Measurements from ENCODE around the gene POLR3H. TPM values are rescaled to one million over a fixed set of nuclear protein-coding genes. Genes with fewer than 3 reads are reported as not detected.
A peak's percentile ranks its signal among the peaks of the same experiment; 100 is the strongest.
"Not testable (repeated sequence)": the region's sequence is repeated elsewhere in the genome, so short reads cannot be mapped to it uniquely, and the experiment has no call there.

POLR3H gene
- total and polyA plus RNA-seq, 5 donors from 2014 or later: 12.1 to 21.3 (median 15.2) TPM

DNA sequence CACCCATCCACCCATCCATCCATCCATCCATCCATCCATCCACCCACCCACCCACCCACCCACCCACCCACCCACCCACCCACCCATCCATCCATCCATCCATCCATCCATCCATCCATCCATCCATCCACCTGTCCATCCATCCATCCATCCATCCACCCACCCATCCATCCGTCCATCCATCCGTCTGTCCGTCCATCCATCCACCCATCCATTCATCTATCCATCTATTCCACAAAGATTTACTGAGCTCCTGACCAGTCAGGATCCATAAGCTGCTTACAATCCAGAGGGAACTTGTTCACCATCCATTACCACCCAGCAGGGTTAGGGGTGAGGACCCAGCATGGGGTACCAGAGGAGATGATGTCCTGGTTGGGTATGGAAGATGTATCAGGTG, 28.0 kb upstream of the POLR3H start:
- H3K4me3 ChIP-seq (ENCODE audit: low read depth, low read length); H3K36me3 Mint-ChIP-seq; H3K27ac ChIP-seq (ENCODE audit: insufficient read depth, low read length, poor library complexity, severe bottlenecking); H3K9me3 ChIP-seq (ENCODE audit: control insufficient read depth in 2 of 2, low read length in 2 of 2); H3K27me3 Mint-ChIP-seq; DNase-seq; H3K27me3 ChIP-seq (ENCODE audit: control insufficient read depth, insufficient read depth, low read length); H3K9me3 Mint-ChIP-seq; H3K4me1 ChIP-seq (ENCODE audit: control insufficient read depth, insufficient read depth, low read length, poor library complexity, severe bottlenecking); H3K4me3 Mint-ChIP-seq; H3K36me3 ChIP-seq (ENCODE audit: control insufficient read depth, insufficient read depth, low read length); H3K27ac Mint-ChIP-seq; ATAC-seq (ENCODE audit: low read depth in 2 of 2); H3K4me1 Mint-ChIP-seq: not testable (repeated sequence)

DNA sequence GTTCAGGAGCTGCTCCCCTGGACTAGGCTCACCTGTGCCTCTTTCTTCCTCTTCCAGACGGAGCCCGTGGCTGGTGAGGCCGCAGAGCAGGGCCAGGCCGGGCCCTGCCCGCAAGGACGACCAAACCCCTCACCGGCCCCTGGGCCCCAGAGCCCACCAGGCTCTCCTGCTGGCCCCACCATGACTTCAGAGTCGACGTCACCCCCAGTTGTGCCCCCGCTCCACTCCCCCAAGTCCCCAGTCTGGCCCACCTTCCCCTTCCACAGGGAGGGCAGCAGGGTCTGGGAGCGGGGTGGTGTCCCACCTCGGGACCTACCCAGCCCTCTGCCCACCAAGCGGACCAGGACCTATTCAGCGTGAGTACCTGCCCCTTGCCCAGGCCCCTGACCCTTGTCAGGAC, 27.5 kb upstream of the POLR3H start:
- Histone ChIP-seq H3K4me1 (ENCODE audit: control insufficient read depth, insufficient read depth, low read length, poor library complexity, severe bottlenecking) (no peaks in the 10 kb centered on the region), H3K9me3 (ENCODE audit: control insufficient read depth in 2 of 2, low read length in 2 of 2) (no peaks in the 10 kb centered on the region), H3K4me3 (ENCODE audit: low read depth, low read length) (no peak overlapping the region), H3K27me3 (ENCODE audit: control insufficient read depth, insufficient read depth, low read length) (no peaks in the 10 kb centered on the region), H3K27ac (ENCODE audit: insufficient read depth, low read length, poor library complexity, severe bottlenecking) (no peak overlapping the region), H3K36me3 (ENCODE audit: control insufficient read depth, insufficient read depth, low read length) (peaks cover 1% of the 10 kb centered on the region)
- peaks cover 0 to 1% (median 0%) of the 10 kb centered on the region in 7 donors for H3K9me3 Mint-ChIP-seq
- peaks cover 9% of the 10 kb centered on the region for H3K27me3 Mint-ChIP-seq
- H3K4me1 Mint-ChIP-seq: no peaks in the 10 kb centered on the region
- no peak overlapping the region for H3K4me3 Mint-ChIP-seq
- ATAC-seq (ENCODE audit: low read depth in 2 of 2) (no peak), DNase-seq (no peak)
- peaks cover 3% of the 10 kb centered on the region for H3K36me3 Mint-ChIP-seq
- no peak overlapping the region for H3K27ac Mint-ChIP-seq

DNA sequence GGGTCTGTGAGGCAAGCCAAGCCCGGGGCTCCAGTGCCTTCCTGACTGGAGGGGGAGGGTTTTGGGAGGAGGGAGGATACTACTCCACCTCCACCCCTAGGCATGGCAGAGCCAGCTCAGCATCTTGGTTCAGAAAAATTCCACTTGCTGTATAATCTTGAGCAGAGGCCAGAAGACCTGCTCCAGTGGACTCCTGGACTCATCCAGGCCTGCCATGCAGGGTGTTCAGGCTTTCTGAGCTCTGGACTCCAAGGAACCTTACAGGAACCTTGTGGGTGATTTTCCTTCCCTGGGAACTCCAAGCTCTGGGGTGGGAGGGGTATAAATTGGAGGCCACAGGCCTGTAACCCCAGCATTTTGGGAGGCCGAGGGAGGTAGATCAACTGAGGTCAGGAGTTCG, 26.0 kb upstream of the POLR3H start:
- DNase-seq: no peak
- H3K36me3 Mint-ChIP-seq: no peaks in the 10 kb centered on the region
- no peaks in the 10 kb centered on the region for H3K36me3 ChIP-seq (ENCODE audit: control insufficient read depth, insufficient read depth, low read length)

DNA sequence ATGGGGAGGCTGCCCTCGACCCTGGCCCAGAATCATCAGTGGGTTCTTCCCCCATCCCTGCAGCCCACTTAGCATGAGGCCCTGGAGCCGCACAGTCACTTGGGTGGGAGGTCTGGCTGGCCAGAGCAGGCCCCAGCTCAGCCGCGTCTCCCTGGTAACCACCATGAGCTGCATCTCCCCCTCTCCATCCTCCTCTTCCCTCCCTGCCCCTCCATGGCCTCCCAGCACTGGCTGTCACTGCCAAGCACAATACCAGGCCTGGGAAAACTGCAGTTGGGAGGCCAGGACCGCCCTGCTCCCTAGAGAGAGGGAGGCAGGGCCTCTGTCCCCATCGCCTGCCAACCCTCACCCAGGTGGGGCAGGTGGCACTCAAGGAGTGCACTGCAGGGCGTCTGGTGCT, 24.5 kb upstream of the POLR3H start:
- no peak for DNase-seq
- Histone ChIP-seq H3K27me3 (ENCODE audit: control insufficient read depth, insufficient read depth, low read length) (no peaks in the 10 kb centered on the region), H3K36me3 (ENCODE audit: control insufficient read depth, insufficient read depth, low read length) (no peaks in the 10 kb centered on the region), H3K9me3 (ENCODE audit: control insufficient read depth in 2 of 2, low read length in 2 of 2) (no peaks in the 10 kb centered on the region), H3K4me1 (ENCODE audit: control insufficient read depth, insufficient read depth, low read length, poor library complexity, severe bottlenecking) (no peaks in the 10 kb centered on the region), H3K27ac (ENCODE audit: insufficient read depth, low read length, poor library complexity, severe bottlenecking) (no peak overlapping the region), H3K4me3 (ENCODE audit: low read depth, low read length) (no peak overlapping the region)
- Mint-ChIP-seq H3K4me3 (no peak overlapping the region), H3K27ac (no peak overlapping the region), H3K4me1 (no peaks in the 10 kb centered on the region), H3K36me3 (no peaks in the 10 kb centered on the region), H3K9me3 (peaks cover 0 to 1% (median 0%) of the 10 kb centered on the region in 7 donors), H3K27me3 (peaks cover 14% of the 10 kb centered on the region)
- no peak for ATAC-seq (ENCODE audit: low read depth in 2 of 2)

More for the DNA sequence above, 26.0 kb upstream of the POLR3H start:
- peaks cover 9% of the 10 kb centered on the region for H3K27me3 Mint-ChIP-seq
- Histone ChIP-seq H3K4me3 (ENCODE audit: low read depth, low read length) (no peak overlapping the region), H3K27me3 (ENCODE audit: control insufficient read depth, insufficient read depth, low read length) (no peaks in the 10 kb centered on the region), H3K27ac (ENCODE audit: insufficient read depth, low read length, poor library complexity, severe bottlenecking) (no peak overlapping the region), H3K9me3 (ENCODE audit: control insufficient read depth in 2 of 2, low read length in 2 of 2) (no peaks in the 10 kb centered on the region), H3K4me1 (ENCODE audit: control insufficient read depth, insufficient read depth, low read length, poor library complexity, severe bottlenecking) (no peaks in the 10 kb centered on the region)
- no peak overlapping the region for H3K27ac Mint-ChIP-seq
- ATAC-seq (ENCODE audit: low read depth in 2 of 2): no peak
- no peaks in the 10 kb centered on the region for H3K4me1 Mint-ChIP-seq
- H3K9me3 Mint-ChIP-seq: peaks cover 0 to 1% (median 0%) of the 10 kb centered on the region in 7 donors
- H3K4me3 Mint-ChIP-seq: no peak overlapping the region

DNA sequence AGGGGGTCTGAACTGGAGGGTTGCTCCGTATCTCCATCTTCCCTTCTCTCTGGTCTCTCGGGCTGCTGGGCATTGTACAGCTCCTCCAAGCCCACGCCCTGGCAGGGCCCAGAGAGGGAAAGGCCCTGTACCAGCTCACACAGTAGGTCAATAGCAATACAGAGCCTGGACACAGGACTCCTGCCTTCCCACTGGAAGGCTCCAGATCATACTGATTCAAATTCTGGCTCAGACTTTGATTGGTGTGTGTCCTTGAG, 23.2 kb upstream of the POLR3H start:
- H3K4me3 ChIP-seq (ENCODE audit: low read depth, low read length): no peak overlapping the region
- Mint-ChIP-seq H3K27me3 (peaks cover 20% of the 10 kb centered on the region), H3K4me1 (no peaks in the 10 kb centered on the region), H3K36me3 (no peaks in the 10 kb centered on the region), H3K27ac (no peak overlapping the region), H3K9me3 (peaks cover 0 to 1% (median 0%) of the 10 kb centered on the region in 7 donors), H3K4me3 (no peak overlapping the region)
- no peaks in the 10 kb centered on the region for H3K9me3 ChIP-seq (ENCODE audit: control insufficient read depth in 2 of 2, low read length in 2 of 2)
- ATAC-seq (ENCODE audit: low read depth in 2 of 2) (no peak), DNase-seq (no peak)
- no peaks in the 10 kb centered on the region for H3K4me1 ChIP-seq (ENCODE audit: control insufficient read depth, insufficient read depth, low read length, poor library complexity, severe bottlenecking)
- no peak overlapping the region for H3K27ac ChIP-seq (ENCODE audit: insufficient read depth, low read length, poor library complexity, severe bottlenecking)
- H3K36me3 ChIP-seq (ENCODE audit: control insufficient read depth, insufficient read depth, low read length): no peaks in the 10 kb centered on the region
- no peaks in the 10 kb centered on the region for H3K27me3 ChIP-seq (ENCODE audit: control insufficient read depth, insufficient read depth, low read length)

DNA sequence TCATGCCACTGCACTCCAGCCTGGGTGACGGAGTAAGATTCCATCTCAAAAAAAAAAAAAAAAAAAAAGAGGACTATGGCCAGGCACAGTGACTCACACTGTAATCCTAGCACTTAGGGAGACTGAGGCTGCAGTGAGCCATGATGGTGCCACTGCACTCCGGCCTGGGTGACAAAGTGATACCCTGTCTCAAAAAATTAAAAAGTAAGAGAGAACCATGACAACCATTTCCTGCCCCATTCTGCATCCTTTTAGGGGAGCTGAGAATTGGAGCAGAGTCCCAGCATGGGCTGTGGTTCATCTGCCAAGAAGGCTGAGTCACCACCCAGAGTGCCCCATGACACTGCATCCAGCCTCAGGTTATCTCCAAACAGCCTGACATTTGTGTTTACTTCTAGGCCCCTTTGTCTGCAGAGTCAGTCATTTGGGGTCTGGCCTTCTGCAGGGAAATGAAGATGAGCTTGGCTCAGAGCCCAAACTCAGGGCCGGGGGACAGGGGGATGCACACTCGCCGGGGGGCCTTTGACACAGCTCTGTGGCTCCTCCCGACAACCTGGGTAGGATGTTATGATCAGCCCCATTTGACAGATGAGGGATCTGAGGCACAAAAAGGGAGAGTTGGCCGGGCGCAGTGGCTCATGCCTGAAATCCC, 21.3 kb upstream of the POLR3H start:
- Mint-ChIP-seq H3K9me3 (no peaks in the 10 kb centered on the region), H3K27ac (no peak overlapping the region), H3K4me3 (no peak overlapping the region), H3K36me3 (no peaks in the 10 kb centered on the region), H3K4me1 (no peaks in the 10 kb centered on the region), H3K27me3 (peaks cover 28% of the 10 kb centered on the region)
- peak in 1 of 3 donors; percentile 39 for DNase-seq
- no peak overlapping the region for H3K27ac ChIP-seq (ENCODE audit: insufficient read depth, low read length, poor library complexity, severe bottlenecking)
- no peaks in the 10 kb centered on the region for H3K36me3 ChIP-seq (ENCODE audit: control insufficient read depth, insufficient read depth, low read length)
- ATAC-seq (ENCODE audit: low read depth in 2 of 2): peak; percentile 53 to 71
- no peak overlapping the region for H3K4me3 ChIP-seq (ENCODE audit: low read depth, low read length)
- H3K4me1 ChIP-seq (ENCODE audit: control insufficient read depth, insufficient read depth, low read length, poor library complexity, severe bottlenecking): no peaks in the 10 kb centered on the region
- H3K9me3 ChIP-seq (ENCODE audit: control insufficient read depth in 2 of 2, low read length in 2 of 2): no peaks in the 10 kb centered on the region
- H3K27me3 ChIP-seq (ENCODE audit: control insufficient read depth, insufficient read depth, low read length): no peaks in the 10 kb centered on the region

DNA sequence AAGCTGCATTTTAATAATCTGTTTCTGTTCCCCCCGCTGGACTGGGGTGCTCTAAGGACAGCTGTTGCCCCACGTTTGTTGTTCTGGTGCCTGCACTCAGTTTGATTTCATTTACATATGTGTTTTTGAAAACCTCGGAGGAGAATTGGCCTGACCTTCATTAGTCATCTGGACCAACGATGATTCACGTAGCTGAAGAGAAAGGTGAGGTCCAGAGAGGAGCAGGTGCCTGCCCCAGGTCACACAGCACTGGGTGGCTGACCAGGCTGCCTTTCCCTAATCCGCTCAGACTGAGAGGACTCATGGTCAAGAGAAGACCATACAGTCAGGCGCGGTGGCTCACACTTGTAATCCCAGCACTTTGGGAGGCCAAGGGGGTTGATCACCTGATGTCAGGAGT, 20.3 kb upstream of the POLR3H start:
- H3K27me3 Mint-ChIP-seq: peaks cover 37% of the 10 kb centered on the region
- no peak overlapping the region for H3K4me3 ChIP-seq (ENCODE audit: low read depth, low read length)
- no peak overlapping the region for H3K4me3 Mint-ChIP-seq
- no peaks in the 10 kb centered on the region for H3K36me3 Mint-ChIP-seq
- H3K4me1 Mint-ChIP-seq: no peaks in the 10 kb centered on the region
- no peak for ATAC-seq (ENCODE audit: low read depth in 2 of 2)
- H3K4me1 ChIP-seq (ENCODE audit: control insufficient read depth, insufficient read depth, low read length, poor library complexity, severe bottlenecking): no peaks in the 10 kb centered on the region
- H3K36me3 ChIP-seq (ENCODE audit: control insufficient read depth, insufficient read depth, low read length): no peaks in the 10 kb centered on the region
- no peaks in the 10 kb centered on the region for H3K9me3 Mint-ChIP-seq
- DNase-seq: no peak
- no peaks in the 10 kb centered on the region for H3K27me3 ChIP-seq (ENCODE audit: control insufficient read depth, insufficient read depth, low read length)
- no peak overlapping the region for H3K27ac ChIP-seq (ENCODE audit: insufficient read depth, low read length, poor library complexity, severe bottlenecking)
- H3K9me3 ChIP-seq (ENCODE audit: control insufficient read depth in 2 of 2, low read length in 2 of 2): no peaks in the 10 kb centered on the region
- H3K27ac Mint-ChIP-seq: no peak overlapping the region

DNA sequence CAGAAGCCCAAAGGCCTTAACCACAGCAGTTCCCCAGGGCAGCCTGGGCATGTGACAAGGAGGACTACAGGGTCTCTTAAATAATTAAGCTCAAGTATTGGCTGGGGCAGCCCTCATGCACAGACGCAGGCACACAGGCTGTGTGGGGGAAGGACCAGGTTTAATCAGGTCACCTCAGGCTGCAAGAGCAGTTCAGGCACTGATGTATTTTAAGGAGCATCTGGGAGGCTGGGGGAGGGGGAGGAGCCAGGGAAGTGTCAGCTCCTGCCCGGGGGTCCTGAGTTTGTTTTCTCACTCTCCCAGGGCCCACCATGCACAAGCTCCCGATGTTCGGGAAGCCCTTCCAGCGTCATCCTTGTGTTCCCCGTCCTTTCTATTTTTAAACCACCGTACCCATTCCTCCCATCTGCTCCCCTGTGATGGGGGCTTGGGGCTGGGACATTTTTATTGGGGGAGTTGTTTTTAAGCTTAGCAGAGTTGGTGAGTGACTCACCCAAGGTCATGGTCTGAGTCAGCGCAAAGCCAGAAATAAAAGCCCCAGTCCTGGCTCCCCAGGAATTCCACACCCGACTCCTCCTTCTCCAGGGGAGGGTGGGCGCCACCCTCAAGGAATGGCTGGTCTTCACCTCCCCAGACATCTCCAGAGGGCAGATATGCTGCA, 18.9 kb upstream of the POLR3H start:
- no peaks in the 10 kb centered on the region for H3K4me1 ChIP-seq (ENCODE audit: control insufficient read depth, insufficient read depth, low read length, poor library complexity, severe bottlenecking)
- Mint-ChIP-seq H3K4me1 (no peaks in the 10 kb centered on the region), H3K9me3 (no peaks in the 10 kb centered on the region), H3K27me3 (peaks cover 41% of the 10 kb centered on the region), H3K4me3 (no peak overlapping the region), H3K36me3 (no peaks in the 10 kb centered on the region), H3K27ac (no peak overlapping the region)
- H3K27me3 ChIP-seq (ENCODE audit: control insufficient read depth, insufficient read depth, low read length): no peaks in the 10 kb centered on the region
- no peaks in the 10 kb centered on the region for H3K9me3 ChIP-seq (ENCODE audit: control insufficient read depth in 2 of 2, low read length in 2 of 2)
- ATAC-seq (ENCODE audit: low read depth in 2 of 2) (no peak), DNase-seq (no peak)
- no peak overlapping the region for H3K27ac ChIP-seq (ENCODE audit: insufficient read depth, low read length, poor library complexity, severe bottlenecking)
- H3K36me3 ChIP-seq (ENCODE audit: control insufficient read depth, insufficient read depth, low read length): no peaks in the 10 kb centered on the region
- H3K4me3 ChIP-seq (ENCODE audit: low read depth, low read length): no peak overlapping the region

All from CD4-positive, CD25-positive, alpha-beta regulatory T cell (primary cell).